Stomach (tissue), 9 donors: Measurements from ENCODE around the gene SLC22A14. TPM values are rescaled to one million over a fixed set of nuclear protein-coding genes. Genes with fewer than 3 reads are reported as not detected.

Experiments
- DNase-seq, 2 donors: peaks; one replicate each; pipeline versions ENCODE4 v3.0.0 to v3.0.0-alpha.2; 2013 to 2019
- H3K27ac ChIP-seq, 5 donors: fragments of 200-600 bp in 4 of 5; sonication (generic) in 4 of 5; one replicate each; pipeline ENCODE4 v1.5.1; 2013 to 2019; ENCODE audit warnings: mild to moderate bottlenecking in 1 of 5, moderate library complexity in 1 of 5
- H3K27me3 ChIP-seq, 3 donors: fragments of 200-600 bp; sonication (generic); one replicate each; pipeline ENCODE4 v1.5.1; 2017 to 2019; ENCODE audit warnings: mixed run types in 1 of 3
- H3K36me3 ChIP-seq, 4 donors: fragments of 200-600 bp; sonication (generic); 1 replicate in 3 of 4; 2 replicates in 1 of 4; pipeline ENCODE4 v1.5.1; 2016 to 2019
- H3K4me1 ChIP-seq, 4 donors: fragments of 200-600 bp; sonication (generic); one replicate each; pipeline ENCODE4 v1.5.1; 2016 to 2019
- H3K4me3 ChIP-seq, 4 donors: fragments of 200-600 bp; sonication (generic) in 3 of 4; one replicate each; pipeline ENCODE4 v1.5.1; 2016 to 2019; ENCODE audit warnings: mild to moderate bottlenecking in 1 of 4
- H3K9me3 ChIP-seq, 4 donors: fragments of 200-600 bp; sonication (generic); one replicate each; pipeline ENCODE4 v1.5.1; 2016 to 2019
- EP300 ChIP-seq: sonication (generic); formaldehyde crosslinking; IDR thresholded peaks from one replicate; pipeline ENCODE4 v1.6.1; 2017; ENCODE audit warnings: antibody characterized with exemption
- POLR2A ChIP-seq, 4 donors: fragments of 450-650 bp; IDR thresholded peaks; one replicate each; pipeline ENCODE4 v1.6.1; 2016; ENCODE audit warnings: antibody characterized with exemption in 4 of 4, control low read depth in 2 of 4, mild to moderate bottlenecking in 1 of 4, moderate library complexity in 1 of 4
- POLR2AphosphoS5 ChIP-seq, 3 donors: sonication (generic); formaldehyde crosslinking; IDR thresholded peaks; one replicate each; pipeline ENCODE4 v1.6.1; 2016; ENCODE audit warnings: antibody characterized with exemption in 3 of 3
- whole genome bisulfite sequencing, 5 donors: extraction: QIAGEN DNeasy Blood & Tissue Kit in 3 of 5; methylation state at CpG; one replicate each; pipeline versions ENCODE4 v1.1.5 to v1.1.7; 2013 to 2018; 5-methylcytosine and 5-hydroxymethylcytosine counted together
- intact Hi-C: fragments of 100-400 bp; cut with DNase I; formaldehyde crosslinking; loops from one replicate; pipeline ENCODE4 v1.15.1; 2023; ENCODE audit warnings: low total_unique reads
- polyA plus RNA-seq, 3 donors: library from polyadenylated mRNA; stranded (reverse); fragments of 200-250 nt; gene quantifications; one replicate each; pipeline ENCODE4 v1.2.3, GENCODE V29; 2013
- total RNA-seq, 5 donors: library from RNA; depleted of rRNA; stranded (reverse); fragments of >200 nt; gene quantifications; one replicate each; pipeline versions ENCODE4 v1.1.0 to v1.2.3, GENCODE V29; 2014 to 2016
- TF ChIP-seq, protein P1 (sequence below), 7 experiments: fragments of 450-650 bp in 4 of 7; fragments of 200-600 bp in 3 of 7; sonication (generic) in 3 of 7; IDR thresholded peaks; one replicate each; pipeline ENCODE4 v1.5.1; 2016 to 2019; ENCODE audit warnings: antibody characterized with exemption in 7 of 7, control low read depth in 2 of 7, mild to moderate bottlenecking in 1 of 7
- donor health status: healthy with polysubstance abuse.
- donor health status: Bipolar disorder and iron deficiency.
- donor health status: healthy.

Gene SLC22A14
- total and polyA plus RNA-seq, 8 donors = 0.08 to 0.31 TPM; not detected in 6

DNA sequence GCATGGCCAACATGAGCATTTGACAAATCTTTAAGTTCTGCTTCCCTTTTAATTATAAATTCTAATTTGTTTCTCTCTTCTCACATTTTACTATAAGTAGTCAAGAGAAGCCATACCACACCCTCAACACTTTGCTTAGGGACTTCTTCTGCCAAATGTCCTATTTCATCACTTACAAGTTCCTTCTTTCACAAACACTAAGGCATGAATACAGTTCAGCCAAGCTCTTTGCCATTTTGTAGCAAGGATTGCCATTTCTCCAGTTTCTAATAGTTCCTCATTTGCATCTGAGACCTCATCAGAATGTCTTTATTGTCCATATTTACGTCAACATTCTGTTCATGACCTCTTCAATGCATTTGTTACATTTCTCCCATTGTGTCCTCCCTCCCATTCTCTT, 29.4 kb downstream of the SLC22A14 start:
- intact Hi-C loops = no loop called here
- DNase-seq = no peak
- Histone ChIP-seq H3K27ac (no peak overlapping the region), H3K9me3 (no peaks in the 10 kb centered on the region), H3K4me3 (no peak overlapping the region), H3K4me1 (no peaks in the 10 kb centered on the region), H3K36me3 (no peaks in the 10 kb centered on the region), H3K27me3 (no peaks in the 10 kb centered on the region)
- WGBS, 5 donors = 76 to 89% (median 88%) methylated on average over 1 of the region's 1 CpG
- no peak for TF ChIP-seq EP300
- TF ChIP-seq POLR2A (IDR thresholded peaks at IDR 0.05) = no peak
- no peak for TF ChIP-seq POLR2AphosphoS5 (IDR thresholded peaks at IDR 0.05)
- TF ChIP-seq, protein P1, sequence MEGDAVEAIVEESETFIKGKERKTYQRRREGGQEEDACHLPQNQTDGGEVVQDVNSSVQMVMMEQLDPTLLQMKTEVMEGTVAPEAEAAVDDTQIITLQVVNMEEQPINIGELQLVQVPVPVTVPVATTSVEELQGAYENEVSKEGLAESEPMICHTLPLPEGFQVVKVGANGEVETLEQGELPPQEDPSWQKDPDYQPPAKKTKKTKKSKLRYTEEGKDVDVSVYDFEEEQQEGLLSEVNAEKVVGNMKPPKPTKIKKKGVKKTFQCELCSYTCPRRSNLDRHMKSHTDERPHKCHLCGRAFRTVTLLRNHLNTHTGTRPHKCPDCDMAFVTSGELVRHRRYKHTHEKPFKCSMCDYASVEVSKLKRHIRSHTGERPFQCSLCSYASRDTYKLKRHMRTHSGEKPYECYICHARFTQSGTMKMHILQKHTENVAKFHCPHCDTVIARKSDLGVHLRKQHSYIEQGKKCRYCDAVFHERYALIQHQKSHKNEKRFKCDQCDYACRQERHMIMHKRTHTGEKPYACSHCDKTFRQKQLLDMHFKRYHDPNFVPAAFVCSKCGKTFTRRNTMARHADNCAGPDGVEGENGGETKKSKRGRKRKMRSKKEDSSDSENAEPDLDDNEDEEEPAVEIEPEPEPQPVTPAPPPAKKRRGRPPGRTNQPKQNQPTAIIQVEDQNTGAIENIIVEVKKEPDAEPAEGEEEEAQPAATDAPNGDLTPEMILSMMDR (IDR thresholded peaks at IDR 0.05) = no peak

DNA sequence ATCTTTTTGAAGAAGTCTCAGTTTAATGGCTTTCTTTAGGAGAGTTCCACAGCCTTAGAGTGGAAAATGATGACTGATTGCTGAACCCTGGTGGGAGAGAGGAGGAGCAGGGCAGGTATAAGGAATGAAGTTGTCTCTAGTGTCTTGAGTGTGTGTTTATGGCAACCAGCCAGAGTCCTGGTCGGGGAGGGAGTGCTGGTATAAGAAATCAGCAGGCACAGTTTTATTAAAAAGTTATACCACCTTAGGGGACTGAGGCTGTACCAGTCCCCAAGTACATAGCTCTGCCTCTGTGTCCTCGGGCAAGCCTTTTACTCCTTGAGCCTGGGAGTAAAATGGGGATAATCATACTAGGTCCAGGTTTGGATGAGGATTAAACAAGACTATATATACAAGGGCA, 29.8 kb downstream of the SLC22A14 start:
- no peak for DNase-seq
- Histone ChIP-seq H3K27me3 (no peaks in the 10 kb centered on the region), H3K27ac (no peak overlapping the region), H3K4me3 (no peak overlapping the region), H3K4me1 (no peaks in the 10 kb centered on the region), H3K36me3 (no peaks in the 10 kb centered on the region), H3K9me3 (no peaks in the 10 kb centered on the region)
- TF ChIP-seq POLR2AphosphoS5 (IDR thresholded peaks at IDR 0.05) = no peak
- TF ChIP-seq, protein P1 (IDR thresholded peaks at IDR 0.05) = no peak
- intact Hi-C loops = no loop called here
- WGBS, 5 donors = 61 to 84% (median 72%) methylated on average over 2 of the region's 2 CpGs

DNA sequence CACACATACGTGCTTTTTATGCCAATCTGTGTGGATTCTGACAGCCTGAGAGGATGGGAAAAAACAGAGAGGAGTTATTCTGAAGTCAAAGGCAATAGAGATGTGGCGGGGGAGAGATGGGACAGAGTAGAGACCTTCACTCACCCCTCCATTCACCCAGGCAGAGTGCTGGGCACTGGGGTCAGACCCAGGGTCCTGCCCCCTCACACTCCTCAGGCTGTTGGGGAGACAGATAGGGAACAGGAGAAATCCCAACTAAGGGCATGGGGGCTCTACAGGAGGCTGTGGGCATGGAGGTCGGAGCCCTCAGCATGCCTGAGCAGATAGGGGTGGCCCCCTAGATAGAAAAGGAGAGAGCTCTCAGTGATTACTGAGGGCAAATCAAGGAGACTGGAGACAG, 30.3 kb downstream of the SLC22A14 start:
- H3K27me3 ChIP-seq = no peaks in the 10 kb centered on the region
- 88 to 93% (median 91%) methylated on average over 3 of the region's 3 CpGs for WGBS, 5 donors

DNA sequence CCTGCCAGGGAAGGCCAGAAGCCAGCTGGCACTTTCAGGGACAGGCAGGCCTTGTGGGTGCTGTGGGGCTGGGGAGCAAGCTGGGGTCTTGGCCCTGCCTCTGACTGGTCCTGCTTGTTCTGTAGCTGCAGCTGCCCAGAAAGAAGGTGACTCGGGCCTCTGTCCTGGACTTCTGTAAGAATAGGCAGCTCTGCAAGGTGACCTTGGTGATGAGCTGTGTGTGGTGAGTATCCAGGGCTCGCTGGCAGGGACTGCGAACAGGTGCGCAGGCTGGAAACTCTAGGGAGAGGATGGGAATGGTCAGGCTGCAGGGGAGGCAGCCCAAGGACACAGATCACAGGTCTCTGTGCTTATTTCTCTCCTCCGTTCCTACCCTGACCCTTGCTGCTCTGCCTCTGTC, 31.2 kb downstream of the SLC22A14 start:
- TF ChIP-seq EP300 (no peak), POLR2A (IDR thresholded peaks at IDR 0.05) (no peak), POLR2AphosphoS5 (IDR thresholded peaks at IDR 0.05) (no peak)
- TF ChIP-seq, protein P1 (IDR thresholded peaks at IDR 0.05) = no peak
- intact Hi-C loops = no loop called here
- DNase-seq = no peak
- H3K4me1 ChIP-seq = no peaks in the 10 kb centered on the region
- H3K27me3 ChIP-seq = no peaks in the 10 kb centered on the region
- no peak overlapping the region for H3K27ac ChIP-seq
- no peak overlapping the region for H3K4me3 ChIP-seq
- no peaks in the 10 kb centered on the region for H3K9me3 ChIP-seq
- 84 to 89% (median 84%) methylated on average over 5 of the region's 5 CpGs for WGBS, 5 donors
- H3K36me3 ChIP-seq = no peaks in the 10 kb centered on the region

More for the DNA sequence above, 30.3 kb downstream of the SLC22A14 start:
- Histone ChIP-seq H3K36me3 (no peaks in the 10 kb centered on the region), H3K27ac (no peak overlapping the region), H3K9me3 (no peaks in the 10 kb centered on the region), H3K4me1 (no peaks in the 10 kb centered on the region), H3K4me3 (no peak overlapping the region)
- intact Hi-C loops = no loop called here
- no peak for DNase-seq
- TF ChIP-seq, protein P1 (IDR thresholded peaks at IDR 0.05) = no peak
- TF ChIP-seq POLR2AphosphoS5 (IDR thresholded peaks at IDR 0.05) (no peak), POLR2A (IDR thresholded peaks at IDR 0.05) (no peak), EP300 (no peak)
